SHP77 treated with DMSO at 0.1 percent for 48 hours (cell line): ENCODE results near the gene LRP1.

ENCODE experiments used
- DNase-seq: peaks from one replicate; lab custom pipeline; 2025; lab: John Stamatoyannopoulos, UW

Gene LRP1

GRCh38 chr12:57127726-57128518 lies at the start of gene LRP1:
TSS of gene LRP1 (plus strand) at chr12:57128483. CDS start at chr12:57128965, 482 bp downstream.
- DNase-seq = no peak

DNA sequence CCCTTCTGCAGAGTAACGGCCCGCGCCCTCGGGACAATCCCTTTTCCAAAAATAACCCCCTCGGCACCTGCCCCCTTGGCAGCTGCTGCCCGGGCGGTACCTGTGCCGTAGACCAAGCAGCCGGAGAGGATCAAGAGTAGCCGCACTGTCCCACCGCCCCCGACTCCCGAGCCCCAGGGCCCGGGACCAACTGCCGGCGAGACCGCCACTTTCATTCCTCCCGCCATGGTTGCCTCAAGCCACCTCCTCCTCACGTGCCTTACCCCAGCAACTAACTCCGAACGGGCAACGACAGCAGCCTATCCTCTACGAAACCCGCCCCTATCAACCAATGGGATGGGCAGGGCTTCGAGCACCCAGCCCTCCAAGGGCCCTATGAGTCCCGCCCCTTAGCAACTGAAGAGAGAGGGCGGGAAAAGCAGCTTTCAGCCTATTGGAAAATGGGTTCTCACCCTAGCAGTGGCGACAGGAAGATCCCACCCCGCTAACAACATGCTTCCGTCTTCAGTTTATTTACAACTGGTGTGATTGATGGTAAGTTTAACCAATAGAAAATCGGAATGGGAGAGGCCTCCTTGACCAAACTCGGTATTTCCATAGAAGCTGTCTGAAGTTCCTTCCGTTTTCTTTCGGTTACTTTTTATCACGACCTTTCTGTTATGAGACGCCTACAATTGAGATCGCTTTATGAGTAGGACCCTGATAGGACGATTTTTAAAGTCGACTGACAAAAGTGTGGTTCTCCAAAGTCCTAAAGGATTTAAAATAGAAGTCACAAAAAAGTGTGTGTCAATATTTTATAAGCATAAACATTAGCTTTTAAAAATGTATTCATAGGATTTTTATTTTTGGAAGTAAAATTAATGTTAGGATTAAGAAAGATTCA lies 49.5 kb upstream of the LRP1 start, which contains the start of gene NEMP1:
Gene NEMP1, minus strand, starts transcription at position 273 of the 886 bp plus-strand sequence. Its CDS starts 46 bp downstream, at position 227.
- DNase-seq = peak; percentile 99

DNA sequence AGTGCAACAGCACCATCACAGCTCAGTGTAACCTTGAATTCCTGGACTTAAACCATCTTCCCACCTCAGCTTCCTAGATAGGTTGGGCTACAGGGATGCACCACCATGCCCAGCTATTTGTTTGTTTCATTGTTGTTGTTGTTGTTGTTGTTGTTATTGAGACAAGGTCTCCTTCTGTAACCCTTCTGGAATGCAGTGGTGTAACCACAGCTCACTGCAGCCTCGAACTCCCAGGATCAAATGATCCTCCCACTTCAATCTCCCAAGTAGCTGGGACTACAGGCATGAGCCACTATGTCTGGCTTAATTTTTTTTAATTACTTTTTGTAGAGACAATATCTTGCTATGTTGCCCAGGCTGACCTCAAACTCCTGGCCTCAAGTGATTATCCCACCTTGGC lies 48.5 kb upstream of the LRP1 start:
- DNase-seq = no peak

DNA sequence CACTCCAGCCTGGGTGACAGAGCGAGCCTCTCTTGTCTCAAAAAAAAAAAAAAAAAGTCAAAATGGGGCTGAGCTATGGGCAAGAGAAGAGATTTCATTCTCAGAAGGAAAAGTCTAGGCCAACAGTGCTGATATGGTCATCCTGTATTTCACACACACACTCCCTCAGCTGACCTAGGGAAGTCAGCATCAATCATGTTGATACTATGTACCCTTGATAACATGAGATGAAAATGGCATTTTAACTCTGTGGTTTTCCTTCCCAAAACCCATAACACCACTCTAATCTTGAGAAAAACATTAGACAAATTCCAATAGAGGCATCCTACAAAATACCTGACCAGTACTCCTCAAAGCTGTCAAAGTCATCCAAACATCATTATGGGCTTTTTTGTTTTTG lies 47.4 kb upstream of the LRP1 start:
- DNase-seq = no peak

DNA sequence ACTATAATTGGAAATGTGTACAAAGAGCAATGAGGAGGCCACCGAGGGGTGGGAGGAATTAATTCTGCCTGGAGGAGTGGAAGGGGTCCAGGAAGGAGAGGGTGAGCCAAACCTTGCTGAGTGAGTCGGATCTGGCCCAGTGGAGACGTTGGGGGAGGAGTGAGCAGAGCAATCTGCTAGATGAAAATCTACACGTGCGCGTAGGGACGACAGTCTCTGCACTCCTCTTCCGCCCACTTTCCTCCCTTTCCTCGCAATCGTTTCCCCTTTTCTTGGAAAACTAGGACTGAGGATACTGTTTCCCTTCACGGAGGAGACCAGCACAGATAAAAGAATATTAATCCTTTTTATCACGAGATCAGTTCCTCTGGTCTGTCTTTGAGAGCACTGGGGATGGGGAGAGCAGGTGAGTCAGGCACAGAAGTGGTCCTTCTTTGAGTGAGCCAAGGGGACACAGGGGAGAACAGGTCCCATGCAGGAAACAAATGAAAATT lies 42.2 kb upstream of the LRP1 start:
- DNase-seq = no peak

GRCh38 chr12:57086493-57087009 lies 41.7 kb upstream of the LRP1 start:
- no peak for DNase-seq

- DNase-seq = no peak
Measured at GRCh38 chr12:57087010-57087690, 41.1 kb upstream of the LRP1 start.

GRCh38 chr12:57087691-57088353 lies 40.5 kb upstream of the LRP1 start:
- DNase-seq = no peak

GRCh38 chr12:57088354-57089270 lies 39.7 kb upstream of the LRP1 start, which contains the start of gene NAB2:
TSS of gene NAB2 (plus strand) at chr12:57089114. CDS start at chr12:57089272, 158 bp downstream.
- DNase-seq = peak; percentile 69

DNA sequence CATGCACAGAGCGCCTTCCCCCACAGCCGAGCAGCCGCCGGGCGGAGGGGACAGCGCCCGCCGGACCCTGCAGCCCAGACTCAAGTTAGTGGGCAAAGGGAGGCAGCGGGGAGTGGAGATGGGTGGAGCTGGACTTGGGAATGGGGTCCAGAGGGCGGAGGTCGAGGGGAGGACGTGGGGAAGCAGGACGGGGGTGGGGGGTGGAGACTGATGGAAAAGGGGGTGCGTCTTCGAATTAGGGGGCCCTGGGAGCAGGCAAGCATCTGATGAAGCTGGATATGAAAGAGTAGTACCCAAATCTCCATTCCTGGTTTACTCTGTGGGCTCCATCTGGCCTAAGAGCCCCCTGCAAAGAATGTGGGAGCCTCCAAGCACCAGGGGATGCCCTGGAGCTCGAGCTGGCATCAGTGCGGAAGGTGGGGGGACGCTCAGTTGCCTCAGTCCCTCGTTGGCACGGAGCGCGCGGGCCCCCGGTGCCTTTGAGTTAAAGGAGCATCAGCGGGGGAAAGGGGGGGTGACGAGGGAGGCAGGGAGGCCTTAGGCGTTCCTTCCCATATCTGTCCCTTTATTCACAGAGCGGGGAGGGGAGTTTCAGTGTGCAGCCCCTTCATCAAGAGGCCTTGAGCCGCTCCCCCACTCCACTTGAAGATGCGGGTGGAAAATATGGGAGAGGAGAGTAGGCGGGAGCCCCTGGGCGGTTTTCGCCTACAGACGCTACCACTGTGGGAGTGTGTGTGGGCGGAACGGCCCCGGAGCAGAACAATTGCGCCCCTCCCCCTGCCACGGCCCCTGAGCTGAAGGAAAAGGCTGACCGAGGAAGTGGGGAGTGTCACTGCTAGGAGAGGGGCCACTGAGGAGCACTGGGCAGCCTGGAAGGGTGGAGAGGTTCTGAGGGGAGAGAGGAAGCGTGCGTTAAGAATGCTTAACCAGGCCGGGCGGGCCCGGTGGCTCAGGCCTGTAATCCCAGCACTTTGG lies 38.7 kb upstream of the LRP1 start:
- DNase-seq = no peak

DNA sequence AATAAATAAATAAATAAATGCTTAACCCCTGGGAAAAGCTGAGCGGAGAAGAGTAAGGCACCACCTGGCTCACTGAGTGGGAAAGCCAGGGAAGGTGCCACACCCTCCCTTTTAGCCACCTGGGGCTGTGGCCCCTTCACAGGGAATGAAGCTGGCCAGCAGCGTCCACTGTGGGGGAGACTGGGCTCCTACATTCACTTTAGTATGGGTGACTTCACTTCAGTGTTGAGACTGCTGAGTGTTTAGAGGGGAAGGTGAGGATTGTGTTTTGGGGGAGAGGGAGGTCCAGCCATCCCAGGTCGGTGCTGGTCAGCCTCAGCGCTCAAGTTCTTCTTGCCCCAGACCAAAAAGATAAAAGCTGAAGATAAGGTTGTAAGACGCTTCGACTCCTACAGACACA lies 37.8 kb upstream of the LRP1 start:
- no peak for DNase-seq

DNA sequence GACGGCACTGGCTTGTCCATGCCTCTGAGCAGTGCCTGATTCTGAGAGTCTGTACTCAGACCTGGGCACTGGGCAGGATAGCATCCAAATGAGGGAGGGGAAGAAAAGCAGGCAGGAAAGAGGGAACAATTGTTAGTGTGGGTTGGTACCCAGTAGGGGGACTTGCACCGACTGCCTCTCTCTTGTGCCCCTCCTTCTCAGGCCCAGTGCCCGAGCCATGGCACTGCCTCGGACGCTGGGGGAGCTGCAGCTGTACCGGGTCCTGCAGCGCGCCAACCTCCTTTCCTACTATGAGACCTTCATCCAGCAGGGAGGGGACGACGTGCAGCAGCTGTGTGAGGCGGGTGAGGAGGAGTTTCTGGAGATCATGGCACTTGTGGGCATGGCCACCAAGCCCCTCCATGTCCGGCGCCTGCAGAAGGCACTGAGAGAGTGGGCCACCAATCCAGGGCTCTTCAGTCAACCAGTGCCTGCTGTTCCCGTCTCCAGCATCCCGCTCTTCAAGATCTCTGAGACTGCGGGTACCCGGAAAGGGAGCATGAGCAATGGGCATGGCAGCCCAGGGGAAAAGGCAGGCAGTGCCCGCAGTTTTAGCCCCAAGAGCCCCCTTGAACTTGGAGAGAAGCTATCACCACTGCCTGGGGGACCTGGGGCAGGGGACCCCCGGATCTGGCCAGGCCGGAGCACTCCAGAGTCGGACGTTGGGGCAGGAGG lies 37.2 kb upstream of the LRP1 start:
- DNase-seq = no peak

DNA sequence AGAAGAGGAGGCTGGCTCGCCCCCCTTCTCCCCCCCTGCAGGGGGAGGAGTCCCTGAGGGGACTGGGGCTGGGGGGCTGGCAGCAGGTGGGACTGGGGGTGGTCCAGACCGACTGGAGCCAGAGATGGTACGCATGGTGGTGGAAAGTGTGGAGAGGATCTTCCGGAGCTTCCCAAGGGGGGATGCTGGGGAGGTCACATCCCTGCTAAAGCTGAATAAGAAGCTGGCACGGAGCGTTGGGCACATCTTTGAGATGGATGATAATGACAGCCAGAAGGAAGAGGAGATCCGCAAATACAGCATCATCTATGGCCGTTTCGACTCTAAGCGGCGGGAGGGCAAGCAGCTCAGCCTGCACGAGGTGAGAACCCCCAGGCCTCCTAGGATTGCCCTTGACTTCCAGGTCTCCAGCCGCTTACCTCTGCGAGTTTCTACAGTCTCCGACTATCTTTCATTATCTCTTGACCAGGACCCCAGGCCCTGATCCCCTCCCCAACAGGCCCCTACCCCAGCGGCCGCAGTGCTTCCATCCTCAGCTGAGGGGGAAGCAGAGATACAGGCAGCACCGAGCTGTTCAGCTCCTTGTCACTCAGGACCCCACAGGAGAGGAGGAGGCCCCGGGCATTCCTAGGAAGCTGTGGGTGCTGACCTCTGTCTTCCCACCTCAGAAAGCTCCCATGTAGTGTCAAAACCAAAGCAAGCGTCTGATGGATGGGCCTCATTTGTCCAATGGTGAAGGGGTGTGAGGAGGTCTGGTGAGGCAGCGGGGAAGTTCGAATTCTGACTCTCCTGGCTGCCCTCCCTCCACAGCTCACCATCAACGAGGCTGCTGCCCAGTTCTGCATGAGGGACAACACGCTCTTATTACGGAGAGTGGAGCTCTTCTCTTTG lies 36.4 kb upstream of the LRP1 start:
- DNase-seq = no peak

- DNase-seq = no peak
Measured at GRCh38 chr12:57092529-57092862, 35.8 kb upstream of the LRP1 start.

DNA sequence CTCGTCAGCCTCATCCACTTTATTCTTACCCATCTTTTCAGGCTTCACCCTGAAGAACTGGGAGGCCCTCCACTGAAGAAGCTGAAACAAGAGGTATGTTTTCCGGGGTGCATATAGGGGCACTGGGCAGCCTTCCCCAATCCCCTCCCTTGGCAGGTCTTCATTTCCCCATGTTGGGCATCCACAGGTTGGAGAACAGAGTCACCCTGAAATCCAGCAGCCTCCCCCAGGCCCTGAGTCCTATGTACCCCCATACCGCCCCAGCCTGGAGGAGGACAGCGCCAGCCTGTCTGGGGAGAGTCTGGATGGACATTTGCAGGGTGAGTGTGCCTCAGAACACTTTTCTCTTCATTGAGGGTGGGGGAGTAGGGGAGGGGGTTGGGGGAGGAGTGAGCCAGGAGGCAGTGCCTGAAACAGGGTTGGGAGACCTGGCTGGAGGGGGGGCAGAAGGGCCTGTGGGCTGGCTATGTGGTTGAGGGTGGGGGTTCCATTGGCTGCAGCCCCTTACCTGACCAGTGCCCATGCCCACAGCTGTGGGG lies 35.3 kb upstream of the LRP1 start:
- DNase-seq = no peak

DNA sequence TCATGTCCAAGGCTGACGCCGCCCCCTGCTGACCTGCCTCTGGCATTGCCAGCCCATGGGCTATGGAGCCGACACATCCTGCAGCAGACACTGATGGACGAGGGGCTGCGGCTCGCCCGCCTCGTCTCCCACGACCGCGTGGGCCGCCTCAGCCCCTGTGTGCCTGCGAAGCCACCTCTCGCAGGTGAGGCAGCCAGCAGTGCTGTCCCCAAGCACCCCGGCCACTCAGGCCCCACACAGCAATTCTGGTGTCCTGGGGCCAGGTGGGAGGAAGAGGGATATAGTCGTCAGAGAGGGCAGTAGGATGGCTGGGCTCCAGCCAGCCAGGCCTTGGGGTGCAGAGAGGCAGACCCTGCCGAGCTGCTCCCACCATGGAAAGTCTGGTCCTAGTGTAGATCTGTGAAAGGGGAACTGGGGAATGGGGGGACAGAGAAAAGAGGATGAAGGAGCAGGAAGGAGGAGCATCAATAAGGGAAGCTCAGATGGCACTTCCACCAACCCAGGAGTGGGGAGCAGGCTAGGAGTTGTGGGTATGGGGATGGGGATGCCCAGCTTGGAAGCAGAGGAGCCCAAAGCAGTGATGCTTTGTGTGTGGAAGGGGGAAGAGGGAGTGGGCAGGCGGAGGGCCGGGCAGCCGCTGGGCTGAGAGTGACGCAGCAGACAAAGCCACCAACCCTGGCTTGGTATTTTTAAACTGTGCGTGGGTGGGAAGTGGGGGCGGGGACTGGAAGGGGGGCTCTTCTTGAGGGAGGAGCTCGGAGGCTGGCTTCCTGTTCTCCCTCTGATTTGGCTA lies 34.7 kb upstream of the LRP1 start:
- DNase-seq = no peak
